Measurements from ENCODE around the gene ARFGEF3. TPM values are rescaled to one million over a fixed set of nuclear protein-coding genes. Genes with fewer than 3 reads are reported as not detected.

Gene ARFGEF3
- total RNA-seq, 1 donor: under 0.01 TPM

DNA sequence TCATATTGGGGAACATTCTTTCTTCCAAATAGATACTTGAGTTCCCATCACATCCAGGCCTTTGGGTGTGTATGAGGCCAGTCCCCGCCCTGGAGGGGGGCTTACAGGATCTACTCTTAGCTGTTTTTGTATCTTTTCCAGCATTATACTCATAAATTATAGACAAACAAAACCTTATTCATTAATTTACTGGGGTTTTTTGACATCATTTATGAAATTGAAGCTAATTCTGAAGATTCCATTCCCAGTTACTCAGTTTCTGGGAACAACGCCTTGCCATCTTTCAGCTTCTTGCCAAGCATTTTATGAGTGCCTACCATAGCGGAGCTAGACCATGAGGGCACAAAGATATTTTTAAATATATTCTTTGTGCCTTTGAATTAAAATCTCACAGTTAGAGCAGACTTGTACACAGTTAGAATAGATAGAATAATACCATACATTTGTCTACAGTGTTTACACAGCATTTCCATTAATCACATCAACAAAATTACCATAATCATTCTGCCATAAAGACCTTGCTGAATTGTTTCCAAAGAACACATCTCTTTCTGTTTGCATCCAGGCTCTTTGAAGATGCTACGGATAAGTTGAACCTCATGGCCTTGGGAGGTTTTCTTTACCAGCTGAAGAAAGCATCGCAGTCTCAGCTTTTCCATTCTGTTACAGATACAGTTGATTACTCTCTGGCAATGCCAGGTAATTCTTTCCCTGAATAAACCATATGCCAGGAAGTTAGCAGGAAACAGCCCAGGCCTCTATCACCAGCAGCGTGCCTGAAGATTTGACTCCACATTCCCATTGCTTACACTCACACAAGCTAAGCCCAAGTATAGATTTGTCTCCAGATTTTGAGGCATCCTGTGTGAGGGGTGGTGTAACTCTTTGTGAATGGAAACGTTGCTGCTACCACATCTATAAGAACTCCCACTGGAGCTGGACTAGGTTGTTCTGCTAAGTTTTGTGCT, 132.0 kb downstream of the ARFGEF3 start:
- DNase-seq (ENCODE audit: low read depth in 2 of 3, low spot score in 2 of 3): no peak

DNA sequence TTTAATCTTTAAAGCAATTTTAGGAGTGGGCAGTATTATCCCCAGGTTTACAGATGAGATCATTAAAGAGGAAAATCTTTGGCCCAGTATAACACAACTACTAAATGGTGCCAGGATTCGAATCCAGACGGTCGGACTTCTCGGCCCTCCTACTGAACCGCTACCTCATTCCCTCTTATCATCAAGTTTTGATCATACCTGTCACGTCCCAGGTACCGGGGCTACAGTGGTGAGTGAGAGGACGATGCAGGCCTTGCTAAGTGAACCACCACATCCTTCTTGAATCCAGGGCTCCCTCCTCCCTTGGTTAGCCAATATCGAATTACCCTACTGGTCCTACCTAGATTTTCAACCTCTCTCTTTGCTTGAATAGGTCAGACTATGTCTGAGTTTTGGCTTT, 134.6 kb downstream of the ARFGEF3 start:
- no peak for DNase-seq (ENCODE audit: low read depth in 2 of 3, low spot score in 2 of 3)

DNA sequence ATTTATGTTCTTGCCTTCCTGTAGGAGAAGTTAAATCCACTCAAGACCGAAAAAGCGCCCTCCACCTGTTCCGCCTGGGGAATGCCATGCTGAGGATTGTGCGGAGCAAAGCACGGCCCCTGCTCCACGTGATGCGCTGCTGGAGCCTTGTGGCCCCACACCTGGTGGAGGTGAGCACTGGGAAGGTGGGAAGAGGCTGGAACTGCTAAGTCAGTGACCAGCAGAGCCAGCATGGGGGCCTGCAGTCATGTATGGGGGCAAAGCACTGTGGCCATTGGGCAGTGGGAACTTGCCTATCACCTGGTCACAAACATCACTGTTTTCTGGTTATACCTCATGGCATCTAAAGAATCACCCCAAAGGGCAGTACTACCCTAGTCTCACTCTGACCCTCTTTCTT, 135.0 kb downstream of the ARFGEF3 start:
- no peak for DNase-seq (ENCODE audit: low read depth in 2 of 3, low spot score in 2 of 3)

DNA sequence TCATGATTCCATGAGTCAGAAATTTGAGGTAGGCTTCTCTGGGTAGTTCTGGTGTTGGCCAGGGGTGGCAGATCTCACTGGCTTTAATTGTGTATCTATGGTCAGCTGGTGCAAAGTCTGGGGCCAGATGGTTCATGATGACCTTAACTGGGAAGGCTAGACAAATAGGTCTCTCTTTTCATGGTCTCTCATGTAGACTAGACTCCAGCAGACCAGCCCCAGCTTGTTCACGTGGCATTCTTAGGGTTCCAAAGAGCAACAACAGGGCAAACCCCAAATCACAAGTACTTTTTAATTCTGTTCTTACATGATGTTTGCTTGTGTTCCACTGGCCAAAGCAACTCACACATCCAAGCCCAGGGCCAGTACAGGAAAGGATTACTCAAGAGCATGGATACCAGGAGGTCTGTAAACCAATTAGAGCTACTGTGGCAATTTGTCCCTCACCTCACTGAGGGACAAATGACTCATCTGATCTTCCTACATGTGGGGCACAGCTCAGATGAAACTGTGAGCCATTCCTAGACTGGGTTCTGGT, 136.1 kb downstream of the ARFGEF3 start:
- no peak for DNase-seq (ENCODE audit: low read depth in 2 of 3, low spot score in 2 of 3)

DNA sequence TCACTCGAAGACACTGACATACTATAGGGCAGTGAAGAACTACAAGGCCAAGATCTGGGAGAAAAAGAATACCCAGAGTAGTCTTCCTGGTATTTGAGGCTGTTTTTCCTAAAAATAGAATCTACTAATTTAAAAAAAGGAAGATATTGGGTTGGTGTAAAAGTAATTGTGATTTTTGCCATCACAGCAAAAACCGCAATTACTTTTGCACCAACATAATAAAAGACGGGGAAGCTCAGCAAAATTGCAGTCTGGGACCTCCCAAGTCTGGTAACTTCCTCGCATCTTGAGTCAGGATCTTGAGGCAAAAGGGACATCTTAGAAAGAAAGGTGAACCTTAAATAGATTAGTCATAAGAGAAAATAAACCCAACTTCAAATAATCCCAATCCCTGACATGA, 138.7 kb downstream of the ARFGEF3 start:
- DNase-seq (ENCODE audit: low read depth in 2 of 3, low spot score in 2 of 3): no peak

DNA sequence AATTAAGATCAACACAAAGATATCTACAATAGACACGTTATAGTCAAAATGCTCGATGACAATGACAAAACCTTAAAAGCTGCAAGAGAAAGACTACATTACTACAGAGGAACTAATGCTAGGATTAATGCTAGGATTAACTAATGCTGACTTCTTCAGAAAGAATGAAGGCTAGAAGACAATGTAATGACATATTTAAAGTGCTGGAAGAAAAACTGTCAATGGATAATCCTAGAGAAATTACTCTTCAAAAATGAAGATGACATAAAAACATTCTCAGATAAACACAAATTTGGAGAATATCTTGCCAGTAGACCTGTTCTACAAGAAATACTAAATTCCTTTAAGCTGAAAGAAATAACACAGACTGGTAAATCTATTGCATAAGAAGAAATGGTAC, 140.8 kb downstream of the ARFGEF3 start:
- DNase-seq (ENCODE audit: low read depth in 2 of 3, low spot score in 2 of 3): no peak

DNA sequence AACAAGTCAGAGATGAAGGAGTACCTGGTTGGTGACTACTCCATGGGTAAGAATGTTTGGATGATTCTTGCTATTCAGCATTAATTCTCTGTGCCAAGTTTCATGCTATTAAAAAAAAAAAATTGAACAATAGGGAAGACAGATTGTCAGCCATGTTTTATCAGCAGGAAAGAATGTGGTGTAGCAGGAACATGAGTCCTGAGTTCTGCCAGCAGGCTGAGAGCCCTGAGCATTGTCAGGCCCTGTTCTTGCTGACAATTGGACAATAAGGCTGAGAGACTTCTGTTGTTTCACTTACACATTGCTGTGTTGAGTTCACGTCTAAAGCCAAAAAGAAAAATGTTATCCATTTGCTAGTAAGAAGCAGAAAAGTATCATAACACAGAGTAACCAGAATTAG, 145.6 kb downstream of the ARFGEF3 start:
- DNase-seq (ENCODE audit: low read depth in 2 of 3, low spot score in 2 of 3): no peak

DNA sequence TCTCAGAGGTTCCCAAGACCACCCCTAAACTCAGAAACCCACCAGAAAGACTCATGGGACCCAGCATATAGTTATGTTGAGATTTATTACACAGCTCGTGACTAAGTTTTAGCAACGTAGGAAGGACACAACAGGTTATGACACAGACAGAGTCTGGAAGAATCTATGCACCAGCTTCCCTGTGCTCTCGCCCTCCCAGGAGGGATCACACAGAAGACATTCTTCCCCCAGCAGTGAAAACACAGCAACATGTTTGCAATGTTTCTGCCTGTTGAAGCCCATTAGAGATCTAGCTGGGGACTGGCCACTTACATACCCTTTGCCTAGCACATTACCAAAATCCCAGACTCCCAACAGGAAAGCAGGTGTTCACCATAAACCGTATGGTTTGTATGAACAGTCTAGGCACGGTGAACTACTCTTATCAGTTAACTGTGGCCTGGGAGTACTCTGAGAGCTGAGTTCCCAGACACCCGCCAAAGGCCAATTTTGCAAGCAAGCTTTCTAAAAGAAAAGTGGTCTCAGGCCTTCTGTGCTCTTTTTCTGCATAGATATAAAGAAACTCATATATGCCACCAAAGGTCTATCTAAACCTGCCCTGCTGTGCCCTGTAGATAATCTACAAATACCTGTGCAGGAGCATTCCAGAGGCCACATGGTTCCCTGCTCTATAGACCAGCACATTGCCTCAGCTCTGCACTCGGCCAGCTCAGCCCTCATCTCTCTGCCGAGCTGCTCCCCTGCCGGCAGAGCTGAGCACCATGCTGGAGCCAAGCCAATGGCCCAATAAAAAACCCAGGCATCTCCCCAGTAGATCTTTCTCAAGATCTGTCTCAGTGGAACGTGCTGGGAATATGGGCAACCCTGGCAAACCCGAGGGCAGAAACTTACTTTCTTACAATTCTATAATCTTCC, 146.3 kb downstream of the ARFGEF3 start:
- DNase-seq (ENCODE audit: low read depth in 2 of 3, low spot score in 2 of 3): no peak

DNA sequence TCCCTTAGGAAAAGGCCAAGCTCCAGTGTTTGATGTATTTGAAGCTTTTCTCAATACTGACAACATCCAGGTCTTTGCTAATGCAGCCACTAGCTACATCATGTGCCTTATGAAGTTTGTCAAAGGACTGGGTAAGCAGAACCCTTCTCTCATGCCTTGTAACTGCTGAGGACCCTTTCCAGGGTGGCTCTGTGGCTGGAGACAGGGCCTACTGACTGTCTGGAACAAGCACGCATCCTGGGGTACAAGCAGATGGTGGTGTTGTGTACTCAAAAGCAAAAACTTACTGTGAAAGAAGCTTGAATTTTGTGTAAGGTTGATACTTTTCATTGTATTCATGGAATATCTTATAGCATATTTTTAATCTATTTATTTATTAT, 147.0 kb downstream of the ARFGEF3 start:
- no peak for DNase-seq (ENCODE audit: low read depth in 2 of 3, low spot score in 2 of 3)

DNA sequence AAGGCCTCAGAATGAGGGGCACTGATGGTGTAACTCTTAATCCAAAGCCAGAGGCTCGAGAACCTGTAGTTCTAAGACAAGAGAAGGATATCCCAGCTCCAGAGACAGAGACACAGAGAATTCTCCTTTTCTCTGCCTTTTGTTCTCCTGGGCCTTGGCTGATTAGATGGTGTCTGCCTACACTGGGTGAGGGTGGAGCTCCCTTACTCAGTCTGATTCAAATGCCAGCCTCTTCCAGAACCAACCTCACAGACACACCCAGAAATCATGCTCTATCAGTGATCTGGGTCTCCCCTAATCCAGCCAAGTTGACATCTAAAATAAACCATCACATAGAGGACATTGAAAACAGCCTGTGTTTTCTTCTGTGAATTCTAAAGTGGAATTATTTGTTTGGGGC, 148.0 kb downstream of the ARFGEF3 start:
- no peak for DNase-seq (ENCODE audit: low read depth in 2 of 3, low spot score in 2 of 3)

DNA sequence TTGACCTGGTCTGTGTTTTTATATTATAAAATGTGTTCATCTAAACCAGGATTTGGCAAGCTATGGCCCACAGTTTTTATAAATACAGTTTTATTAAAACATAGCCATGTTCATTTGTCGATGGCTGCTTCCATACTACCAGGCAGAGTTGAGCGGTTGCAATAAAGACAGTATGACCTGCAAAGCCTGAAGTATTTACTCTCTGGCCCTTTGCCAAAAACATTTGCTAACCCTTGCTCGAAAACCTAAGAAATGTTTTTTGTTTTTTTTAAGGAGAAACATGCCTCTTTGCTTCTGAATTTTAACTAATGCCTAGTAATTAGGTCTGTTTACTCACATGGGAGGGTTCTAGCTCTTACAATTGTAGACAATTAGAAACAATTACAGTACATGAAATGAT, 148.6 kb downstream of the ARFGEF3 start:
- DNase-seq (ENCODE audit: low read depth in 2 of 3, low spot score in 2 of 3): no peak

DNA sequence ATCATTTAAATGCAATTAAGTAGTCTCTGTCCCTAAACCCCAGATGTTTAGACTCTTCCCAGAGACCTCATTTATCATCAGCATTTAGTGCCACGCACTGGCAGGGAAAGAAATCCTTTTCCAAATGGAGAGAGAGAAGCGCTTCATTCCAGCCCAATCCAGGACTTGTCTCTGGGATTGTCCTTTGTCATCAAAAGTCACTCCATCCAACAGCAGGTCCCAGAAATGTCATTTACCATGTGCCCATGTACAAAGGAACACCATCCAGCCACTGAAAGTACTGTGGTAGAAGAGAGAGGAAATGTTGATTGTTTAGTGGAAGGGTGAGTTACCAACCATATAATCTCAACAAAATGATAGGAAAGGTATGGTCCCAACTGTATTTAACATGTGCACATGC, 149.1 kb downstream of the ARFGEF3 start:
- no peak for DNase-seq (ENCODE audit: low read depth in 2 of 3, low spot score in 2 of 3)

DNA sequence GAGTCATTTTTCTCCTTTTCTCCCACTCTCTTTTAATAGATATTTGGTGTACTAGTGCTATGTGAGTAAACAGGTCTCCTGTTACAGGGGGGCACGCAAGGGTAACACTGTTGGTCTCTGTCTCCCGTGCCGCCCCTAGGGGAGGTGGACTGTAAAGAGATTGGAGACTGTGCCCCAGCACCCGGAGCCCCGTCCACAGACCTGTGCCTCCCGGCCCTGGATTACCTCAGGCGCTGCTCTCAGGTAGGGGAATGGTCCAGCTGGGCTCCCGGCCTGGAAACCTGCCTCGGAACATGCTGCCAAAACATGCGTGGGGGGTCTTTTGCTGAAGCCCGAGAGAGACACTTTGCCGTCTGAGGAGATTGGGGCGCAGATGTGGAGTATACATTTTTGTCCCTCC, 149.5 kb downstream of the ARFGEF3 start:
- DNase-seq (ENCODE audit: low read depth in 2 of 3, low spot score in 2 of 3): no peak

DNA sequence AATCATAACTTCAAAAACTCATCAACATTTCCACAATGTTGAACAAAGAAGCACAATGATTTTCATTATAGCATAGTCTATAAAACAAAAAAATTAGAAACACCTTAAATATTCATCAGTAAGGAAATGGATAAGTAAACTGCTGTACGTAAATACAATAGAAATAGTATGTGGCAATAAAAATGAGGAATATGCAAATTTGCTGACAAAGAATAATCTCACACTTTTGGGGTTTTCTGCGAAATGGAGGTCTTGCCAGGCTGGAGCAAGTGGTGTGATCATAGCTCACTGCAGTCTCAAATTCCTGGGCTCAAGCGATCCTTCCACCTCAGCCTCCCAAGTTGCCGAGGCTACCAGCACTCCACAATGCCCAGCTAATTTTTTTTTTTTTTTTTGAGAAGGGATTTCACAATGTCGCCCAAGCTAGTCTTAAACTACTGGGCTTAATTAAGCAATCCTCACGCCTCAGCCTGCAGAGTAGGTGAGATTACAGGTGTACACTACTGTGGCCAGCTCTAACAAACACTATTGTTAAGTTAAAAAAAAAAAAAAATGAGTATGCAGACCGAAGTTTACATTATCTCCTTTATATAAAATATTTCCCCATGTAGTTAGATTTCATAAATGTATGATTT, 157.1 kb downstream of the ARFGEF3 start:
- DNase-seq (ENCODE audit: low read depth in 2 of 3, low spot score in 2 of 3): no peak

DNA sequence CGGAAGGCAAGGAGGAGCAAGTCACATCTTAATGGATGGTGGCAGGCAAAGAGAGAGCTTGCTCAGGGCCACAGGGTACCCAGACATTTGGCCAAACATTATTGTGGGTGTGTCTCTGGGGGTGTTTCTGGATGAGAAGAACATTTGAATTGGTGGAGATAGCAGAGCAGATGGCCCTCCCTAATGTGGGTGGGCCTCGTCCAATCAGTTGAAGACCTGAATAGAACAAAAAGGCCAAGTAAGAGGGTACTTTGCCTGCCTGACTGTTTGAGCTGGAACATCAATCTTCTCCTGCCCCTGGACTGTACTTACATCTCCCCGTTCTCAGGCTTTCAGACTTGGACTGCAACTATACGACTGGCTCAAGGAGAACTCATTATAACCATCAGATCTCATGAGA, 160.2 kb downstream of the ARFGEF3 start:
- no peak for DNase-seq (ENCODE audit: low read depth in 2 of 3, low spot score in 2 of 3)

DNA sequence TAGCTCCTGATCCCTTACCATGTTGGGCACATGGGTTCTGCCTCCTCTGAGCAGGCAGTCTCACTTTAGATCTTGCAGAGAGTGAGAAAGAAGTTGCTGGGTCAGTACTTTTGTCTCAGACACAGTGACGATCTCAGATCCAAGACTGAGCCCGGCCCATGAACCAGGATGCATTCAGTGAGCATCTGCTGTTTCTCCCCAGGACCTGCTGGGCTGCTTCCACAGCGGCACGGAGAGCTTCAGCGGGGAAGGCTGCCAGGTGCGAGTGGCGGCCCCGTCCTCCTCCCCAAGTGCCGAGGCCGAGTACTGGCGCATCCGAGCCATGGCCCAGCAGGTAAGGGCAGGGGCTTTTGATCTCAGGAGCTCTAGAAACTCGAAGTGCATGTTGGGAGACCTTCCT, 162.1 kb downstream of the ARFGEF3 start:
- DNase-seq (ENCODE audit: low read depth in 2 of 3, low spot score in 2 of 3): no peak

DNA sequence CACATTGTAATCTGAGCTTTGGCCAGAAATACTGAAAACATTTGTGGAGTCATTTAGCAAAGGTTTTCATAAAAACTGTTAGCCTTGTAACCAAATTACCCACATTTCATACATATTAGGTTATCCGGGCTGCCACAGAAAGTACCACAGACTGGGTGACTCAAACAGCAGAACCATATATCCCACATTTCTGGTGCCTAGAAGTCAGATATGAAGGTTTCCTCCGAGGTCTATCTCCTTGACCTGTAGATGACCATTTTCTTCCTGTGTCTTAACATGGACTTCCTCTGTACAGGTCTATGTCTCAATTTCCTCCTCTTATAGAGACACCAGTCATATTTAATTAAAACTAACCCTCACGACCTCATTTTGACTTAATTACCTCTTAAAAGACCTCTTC, 166.5 kb downstream of the ARFGEF3 start:
- DNase-seq (ENCODE audit: low read depth in 2 of 3, low spot score in 2 of 3): no peak

DNA sequence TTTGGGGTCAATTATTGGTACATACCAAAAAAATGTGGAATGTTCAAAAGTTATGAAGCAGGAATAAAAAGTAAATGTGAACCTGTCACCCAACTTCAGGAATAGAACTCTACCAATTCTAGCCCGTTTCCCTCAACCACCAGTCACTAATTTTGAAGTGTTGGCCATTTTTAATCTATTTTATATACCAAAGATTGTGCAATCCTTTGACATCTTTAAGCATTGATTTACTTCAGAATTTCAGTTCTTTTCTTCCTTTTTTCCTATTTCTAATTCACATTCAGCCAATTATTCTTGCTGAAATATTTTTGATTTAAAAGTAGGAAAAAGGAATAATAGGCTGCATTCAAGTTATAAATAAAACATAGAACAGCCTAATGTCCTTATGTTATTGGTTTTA, 169.0 kb downstream of the ARFGEF3 start:
- DNase-seq (ENCODE audit: low read depth in 2 of 3, low spot score in 2 of 3): no peak

DNA sequence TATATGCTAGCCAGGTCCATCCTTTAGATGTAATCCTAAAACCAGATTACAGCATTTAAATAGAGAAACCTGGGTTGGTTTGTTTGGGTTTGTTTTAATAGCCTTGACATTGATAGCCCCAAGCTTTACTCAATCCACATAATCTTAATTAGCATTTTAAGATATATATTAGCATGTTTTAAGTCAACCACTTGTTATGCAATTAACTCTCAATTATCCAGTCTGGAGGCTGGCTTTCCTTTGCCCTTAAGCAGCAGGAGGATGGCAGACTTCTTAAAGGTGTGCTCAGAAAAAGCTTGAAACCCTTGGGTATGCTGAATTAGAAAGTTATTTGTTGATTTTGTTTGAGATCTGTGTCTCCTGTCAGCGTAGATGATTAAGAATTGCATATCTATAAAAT, 169.7 kb downstream of the ARFGEF3 start:
- DNase-seq (ENCODE audit: low read depth in 2 of 3, low spot score in 2 of 3): no peak

DNA sequence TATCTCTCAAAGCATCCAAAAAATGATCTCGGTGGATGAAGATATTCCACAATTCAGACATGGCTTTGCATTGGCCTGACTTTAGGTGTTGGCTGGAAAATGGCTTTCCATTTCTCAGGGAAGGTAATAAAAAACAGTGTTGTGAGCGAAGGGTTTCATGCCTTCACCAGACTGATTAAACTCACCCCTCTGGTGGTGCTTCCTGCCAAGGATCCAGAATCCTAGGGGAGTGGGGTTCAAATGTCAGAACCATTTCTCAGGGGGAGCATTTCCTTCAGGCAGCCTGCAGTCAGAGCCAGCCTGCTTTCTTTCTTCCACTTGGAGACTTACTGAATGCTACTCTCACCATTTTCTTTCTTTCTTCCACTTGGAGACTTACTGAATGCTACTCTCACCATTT, 170.2 kb downstream of the ARFGEF3 start:
- DNase-seq (ENCODE audit: low read depth in 2 of 3, low spot score in 2 of 3): no peak

DNA sequence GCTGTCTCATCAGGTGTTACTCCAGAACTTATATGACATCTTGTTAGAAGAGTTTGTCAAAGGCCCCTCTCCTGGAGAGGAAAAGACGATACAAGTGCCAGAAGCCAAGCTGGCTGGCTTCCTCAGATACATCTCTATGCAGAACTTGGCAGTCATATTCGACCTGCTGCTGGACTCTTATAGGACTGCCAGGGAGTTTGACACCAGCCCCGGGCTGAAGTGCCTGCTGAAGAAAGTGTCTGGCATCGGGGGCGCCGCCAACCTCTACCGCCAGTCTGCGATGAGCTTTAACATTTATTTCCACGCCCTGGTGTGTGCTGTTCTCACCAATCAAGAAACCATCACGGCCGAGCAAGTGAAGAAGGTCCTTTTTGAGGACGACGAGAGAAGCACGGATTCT, 172.3 kb downstream of the ARFGEF3 start:
- DNase-seq (ENCODE audit: low read depth in 2 of 3, low spot score in 2 of 3): no peak

Data from hematopoietic multipotent progenitor cell (in vitro differentiated cells).